Endothelial cell of umbilical vein (primary cell): ENCODE measurements around the gene ANKRD33B. TPM values are rescaled to one million over a fixed set of nuclear protein-coding genes. Genes with fewer than 3 reads are reported as not detected.
A peak's percentile ranks its signal among the peaks of the same experiment; 100 is the strongest.

Experiments used
- BruUV-seq: library from RNA; stranded (reverse); fragments of 400-500 nt; replicated peaks from 2 replicates; lab custom pipeline; 2021; lab: Mats Ljungman, UMichigan
- CTCF ChIA-PET: fragments of 300-600, 350-600 bp; sonication (Branson Sonifier 250); formaldehyde crosslinking; loops from one replicate; lab custom pipeline; 2021; ENCODE audit warnings: antibody characterized with exemption, inconsistent platforms; lab: Charles Lee
- POLR2A ChIA-PET: fragments of 300-600, 350-600 bp; sonication (Branson Sonifier 250); formaldehyde crosslinking; loops from one replicate; lab custom pipeline; 2021; ENCODE audit warnings: antibody characterized with exemption, inconsistent platforms; lab: Charles Lee
- DNase-seq: peaks from one replicate; pipeline ENCODE4 v3.0.0-alpha.2; 2011; ENCODE audit warnings: low read depth, low spot score
- FAIRE-seq: peaks from 2 replicates; lab custom pipeline; 2011; peaks lifted over from hg19 to GRCh38; lab: Jason Lieb, UNC
- H2AFZ ChIP-seq: 2 replicates; pipeline ENCODE4 v1.6.0; 2012; ENCODE audit warnings: low read depth, low read length, control low read depth, inconsistent platforms
- H3K27ac ChIP-seq: 2 replicates; pipeline ENCODE4 v1.5.1; 2011; ENCODE audit warnings: low read depth, mild to moderate bottlenecking, control low read depth, low read length, moderate library complexity; ENCODE audit not compliant: insufficient read depth
- H3K27me3 ChIP-seq, 2 experiments: 2 replicates each; pipeline versions ENCODE4 v1.6.0 to v1.6.1; 2011; ENCODE audit warnings: low read length in 2 of 2, mixed read lengths in 1 of 2; ENCODE audit not compliant: control insufficient read depth in 2 of 2, insufficient read depth in 2 of 2
- H3K36me3 ChIP-seq, 2 experiments: 2 replicates in 1 of 2; 3 replicates in 1 of 2; pipeline ENCODE4 v1.5.1; 2011; ENCODE audit warnings: low read length in 2 of 2, mild to moderate bottlenecking in 1 of 2, moderate library complexity in 1 of 2; ENCODE audit not compliant: control insufficient read depth in 2 of 2, insufficient read depth in 2 of 2; ENCODE audit errors: extremely low read depth in 1 of 2
- H3K4me1 ChIP-seq: 3 replicates; pipeline ENCODE4 v1.5.1; 2011; ENCODE audit warnings: mild to moderate bottlenecking, low read length; ENCODE audit not compliant: control insufficient read depth, insufficient read depth; ENCODE audit errors: extremely low read depth
- H3K4me2 ChIP-seq: 2 replicates; pipeline ENCODE4 v1.6.1; 2011; ENCODE audit warnings: low read length, control low read depth, mixed read lengths; ENCODE audit not compliant: insufficient read depth
- H3K4me3 ChIP-seq, 3 experiments: fragments of 200-600 bp in 1 of 3; sonication (generic), shearing (Covaris generic) in 1 of 3; replicated peaks in 1 of 3; 2 replicates each; pipeline ENCODE4 v1.5.1; 2011 to 2016; ENCODE audit warnings: control low read depth in 3 of 3, low read length in 3 of 3, mild to moderate bottlenecking in 2 of 3, inconsistent platforms in 1 of 3, low read depth in 1 of 3, moderate library complexity in 1 of 3; ENCODE audit not compliant: insufficient read depth in 1 of 3
- H3K79me2 ChIP-seq: 2 replicates; pipeline ENCODE4 v1.6.0; 2012; ENCODE audit warnings: low read length, inconsistent platforms; ENCODE audit not compliant: control insufficient read depth, insufficient read depth
- H3K9ac ChIP-seq: replicated peaks from 2 replicates; pipeline ENCODE3; 2011; ENCODE audit warnings: low read length, control low read depth; ENCODE audit not compliant: insufficient read depth; ENCODE audit errors: extremely low read depth
- H3K9me1 ChIP-seq: replicated peaks from 3 replicates; pipeline ENCODE4 v1.6.0; 2011; ENCODE audit warnings: mild to moderate bottlenecking, low read length; ENCODE audit not compliant: control insufficient read depth, insufficient read depth; ENCODE audit errors: extremely low read depth
- H3K9me3 ChIP-seq: replicated peaks from 2 replicates; pipeline ENCODE4 v1.5.1; 2012; ENCODE audit warnings: low read length, inconsistent platforms; ENCODE audit not compliant: control insufficient read depth, insufficient read depth
- H4K20me1 ChIP-seq: replicated peaks from 2 replicates; pipeline ENCODE3; 2011; ENCODE audit warnings: mild to moderate bottlenecking, low read length; ENCODE audit not compliant: control insufficient read depth, insufficient read depth; ENCODE audit errors: extremely low read depth
- EZH2 ChIP-seq: IDR thresholded peaks from 2 replicates; pipeline ENCODE4 v1.6.1; 2012; ENCODE audit warnings: borderline replicate concordance, low read depth, mild to moderate bottlenecking, moderate library complexity, low read length, inconsistent platforms; ENCODE audit not compliant: severe bottlenecking
- FOS ChIP-seq: IDR thresholded peaks from 2 replicates; pipeline ENCODE4 v1.6.1; 2011; ENCODE audit warnings: mild to moderate bottlenecking, low read length, moderate library complexity, borderline replicate concordance; ENCODE audit not compliant: insufficient read depth
- GATA2 ChIP-seq: IDR thresholded peaks from 2 replicates; pipeline ENCODE4 v1.7.0; 2011; ENCODE audit warnings: low read depth, mild to moderate bottlenecking, moderate library complexity, mixed read lengths, low read length; ENCODE audit not compliant: insufficient read length, insufficient read depth
- JUN ChIP-seq: IDR thresholded peaks from 2 replicates; pipeline ENCODE4 v1.6.1; 2011; ENCODE audit warnings: borderline replicate concordance, low read depth; ENCODE audit not compliant: insufficient read length, insufficient read depth
- MYC ChIP-seq: IDR thresholded peaks from one replicate; pipeline ENCODE4 v1.6.1; 2011; ENCODE audit warnings: mild to moderate bottlenecking, low read depth, low read length
- POLR2A ChIP-seq: IDR thresholded peaks from 2 replicates; pipeline ENCODE4 v1.6.1; 2012; ENCODE audit warnings: low read depth, mild to moderate bottlenecking, control low read depth, low read length
- POLR2AphosphoS5 ChIP-seq: IDR thresholded peaks from 2 replicates; pipeline ENCODE4 v1.6.1; 2012; ENCODE audit warnings: low read depth, mild to moderate bottlenecking, control low read depth, low read length, moderate library complexity; ENCODE audit not compliant: insufficient read depth
- dilution Hi-C: fragments of 300-500 bp; cut with MboI; formaldehyde crosslinking; loops from one replicate; pipeline ENCODE4 v1.15.0; 2019; ENCODE audit warnings: low sequenced_read_pairs; ENCODE audit not compliant: extremely low pct_ligation_motif_present
- intact Hi-C: fragments of 100-400 bp; cut with micrococcal nuclease; formaldehyde crosslinking; loops from one replicate; pipeline ENCODE4 v1.10.0; 2022
- polyA plus RNA-seq, 4 experiments: library from polyadenylated mRNA; depleted of rRNA in 3 of 4; stranded (reverse) in 3 of 4; unstranded in 1 of 4; fragments of >200 nt; gene quantifications; 2 replicates each; pipeline versions ENCODE4 v1.2.1 to v1.2.3, GENCODE V29; 2011 to 2012; ENCODE audit warnings: missing spikeins in 1 of 4
- total RNA-seq: library from RNA; stranded (reverse); gene quantifications from 2 replicates; pipeline ENCODE4 v1.2.3, GENCODE V29; 2021
- TF ChIP-seq, protein P1 (sequence below): IDR thresholded peaks from 2 replicates; pipeline ENCODE4 v1.6.1; 2011; ENCODE audit not compliant: insufficient read depth, insufficient read length
- TF ChIP-seq, protein P2 (sequence below), 2 donors: IDR thresholded peaks; 1 replicate in 1 of 2; 2 replicates in 1 of 2; pipeline ENCODE4 v1.5.1; 2011; ENCODE audit warnings: low read length in 2 of 2, mild to moderate bottlenecking in 2 of 2, moderate library complexity in 2 of 2, control low read depth in 1 of 2, inconsistent platforms in 1 of 2, low read depth in 1 of 2; ENCODE audit not compliant: insufficient read depth in 1 of 2; ENCODE audit errors: extremely low read depth in 1 of 2

ANKRD33B gene
- total and polyA plus RNA-seq, 2 donors (not counting 3 experiments of a cell fraction or from before 2014, with no cell fraction given), result 2.4 to 5.4 TPM

DNA sequence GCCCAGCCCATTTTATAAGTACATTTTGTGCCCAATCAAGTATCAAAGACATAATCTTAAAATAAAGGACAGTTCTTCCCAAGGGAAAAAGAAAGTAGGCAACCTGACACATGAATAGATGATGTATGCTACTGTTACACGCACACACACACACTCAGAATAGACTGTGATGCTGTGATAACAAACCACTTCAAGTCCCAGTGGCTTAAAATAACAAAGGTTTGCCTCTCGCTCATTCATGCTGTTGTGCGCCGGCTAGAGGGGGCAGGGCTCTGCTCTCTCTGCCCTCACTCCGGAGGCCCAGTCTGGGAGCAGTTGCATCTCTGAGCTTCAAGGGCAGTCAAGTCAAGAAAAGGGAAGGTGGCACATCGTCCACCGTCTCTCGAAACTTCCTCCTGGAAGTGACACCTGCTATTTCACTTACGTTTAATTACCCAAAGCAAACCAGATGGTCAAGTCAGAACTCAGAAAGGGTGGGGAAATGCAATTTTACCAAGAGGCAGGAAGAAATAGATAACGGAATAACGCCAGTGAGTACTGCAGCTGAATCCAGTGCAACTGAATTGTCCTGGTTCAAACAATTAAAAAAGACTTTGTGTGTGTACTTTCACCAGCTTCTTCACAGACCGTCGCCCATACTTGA is 43.3 kb downstream of the ANKRD33B start:
- no peak overlapping the region for H2AFZ ChIP-seq
- CTCF ChIA-PET, result interaction anchor here (0.6 to 2.8 kb wide), 6 partner anchors 13 to 155 kb away, joined by 3 to 25 read pairs (median 4); no protein-coding TSS in a partner anchor
- no TSS peak for BruUV-seq
- intact Hi-C loops (no loop called here), dilution Hi-C loops (no loop called here)
- H3K79me2 ChIP-seq, result no peaks in the 10 kb centered on the region
- POLR2A ChIA-PET, result interaction anchor here (0.6 to 0.7 kb wide), 2 partner anchors 14 to 393 kb away, joined by 3 to 6 read pairs; no protein-coding TSS in a partner anchor
- no peaks in the 10 kb centered on the region for H3K27me3 ChIP-seq
- no peaks in the 10 kb centered on the region for H3K9me1 ChIP-seq
- peak; percentile 60 for FAIRE-seq
- no peaks in the 10 kb centered on the region for H3K4me1 ChIP-seq
- H3K9me3 ChIP-seq, result no peaks in the 10 kb centered on the region
- no peak for TF ChIP-seq POLR2AphosphoS5
- no peak for TF ChIP-seq POLR2A
- TF ChIP-seq EZH2, result no peak
- TF ChIP-seq, protein P1, sequence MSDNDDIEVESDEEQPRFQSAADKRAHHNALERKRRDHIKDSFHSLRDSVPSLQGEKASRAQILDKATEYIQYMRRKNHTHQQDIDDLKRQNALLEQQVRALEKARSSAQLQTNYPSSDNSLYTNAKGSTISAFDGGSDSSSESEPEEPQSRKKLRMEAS, result no peak
- TF ChIP-seq, protein P2, sequence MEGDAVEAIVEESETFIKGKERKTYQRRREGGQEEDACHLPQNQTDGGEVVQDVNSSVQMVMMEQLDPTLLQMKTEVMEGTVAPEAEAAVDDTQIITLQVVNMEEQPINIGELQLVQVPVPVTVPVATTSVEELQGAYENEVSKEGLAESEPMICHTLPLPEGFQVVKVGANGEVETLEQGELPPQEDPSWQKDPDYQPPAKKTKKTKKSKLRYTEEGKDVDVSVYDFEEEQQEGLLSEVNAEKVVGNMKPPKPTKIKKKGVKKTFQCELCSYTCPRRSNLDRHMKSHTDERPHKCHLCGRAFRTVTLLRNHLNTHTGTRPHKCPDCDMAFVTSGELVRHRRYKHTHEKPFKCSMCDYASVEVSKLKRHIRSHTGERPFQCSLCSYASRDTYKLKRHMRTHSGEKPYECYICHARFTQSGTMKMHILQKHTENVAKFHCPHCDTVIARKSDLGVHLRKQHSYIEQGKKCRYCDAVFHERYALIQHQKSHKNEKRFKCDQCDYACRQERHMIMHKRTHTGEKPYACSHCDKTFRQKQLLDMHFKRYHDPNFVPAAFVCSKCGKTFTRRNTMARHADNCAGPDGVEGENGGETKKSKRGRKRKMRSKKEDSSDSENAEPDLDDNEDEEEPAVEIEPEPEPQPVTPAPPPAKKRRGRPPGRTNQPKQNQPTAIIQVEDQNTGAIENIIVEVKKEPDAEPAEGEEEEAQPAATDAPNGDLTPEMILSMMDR (IDR thresholded peaks at IDR 0.05; ENCODE audit: extremely low read depth in 1 of 2, insufficient read depth in 1 of 2, low read depth in 1 of 2, low read length in 2 of 2), result no peak
- no peak for TF ChIP-seq JUN
- TF ChIP-seq GATA2, result no peak
- no peak for TF ChIP-seq FOS
- no peak for TF ChIP-seq MYC
- H3K36me3 ChIP-seq, result no peaks in the 10 kb centered on the region
- no peak overlapping the region for H3K9ac ChIP-seq
- peak; percentile 80 for DNase-seq
- no peaks in the 10 kb centered on the region for H4K20me1 ChIP-seq
- H3K4me2 ChIP-seq, result no peak overlapping the region
- H3K4me3 ChIP-seq, result no peak overlapping the region
- H3K27ac ChIP-seq, result peak overlapping the region; percentile 29
